Activated CD4-positive, alpha-beta T cell treated with anti-CD3 and anti-CD28 coated beads, Interleukin-2, Interleukin-6, amounts not matched to agents 100 ng/mL and 50 ng/mL, durations not matched to agents 16 hours and 8 hours (primary cell): Measurements from ENCODE around the gene ASPA.
A peak's percentile ranks its signal among the peaks of the same experiment; 100 is the strongest.

Experiments used
- DNase-seq: peaks from one replicate; pipeline ENCODE4 v3.0.0-alpha.2; 2020

Gene ASPA

DNA sequence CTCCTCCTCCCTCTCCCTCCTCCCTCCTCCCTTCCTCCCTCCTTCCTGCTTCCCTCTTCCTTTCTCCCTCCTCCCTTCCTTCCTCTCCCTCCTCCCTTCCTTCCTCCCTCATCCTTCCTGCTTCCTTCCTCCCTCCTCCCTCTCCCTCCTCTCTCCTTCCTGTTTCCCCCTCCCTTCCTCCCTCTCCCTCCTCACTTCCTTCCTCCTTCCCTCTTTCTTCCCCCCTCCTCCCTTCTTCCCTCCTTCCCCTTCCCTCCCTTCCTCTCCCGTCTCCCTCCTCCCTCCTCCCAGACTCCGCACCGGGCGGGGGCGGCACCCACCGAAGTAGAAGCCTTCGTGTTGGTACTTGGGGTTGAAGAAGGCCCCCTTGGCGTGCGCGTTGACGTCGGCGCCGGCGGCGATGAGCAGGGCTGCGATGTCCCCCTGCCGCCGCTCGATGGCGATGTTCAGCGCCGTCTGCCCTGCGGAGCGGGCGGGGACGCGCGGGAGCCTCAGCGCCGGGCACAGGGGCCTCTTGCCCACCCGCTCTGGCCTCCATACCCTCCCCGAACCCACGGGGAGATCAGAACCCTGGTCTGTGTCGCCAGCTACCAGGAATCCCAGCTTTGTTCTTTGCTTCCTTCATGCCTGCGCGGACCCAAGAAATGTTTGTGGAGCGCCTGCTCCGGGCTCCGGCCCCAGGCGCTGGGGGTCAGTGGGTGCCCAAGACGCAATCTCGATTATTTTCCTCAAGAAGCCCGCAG is 59.6 kb downstream of the ASPA start:
- DNase-seq, result peak; percentile 61

DNA sequence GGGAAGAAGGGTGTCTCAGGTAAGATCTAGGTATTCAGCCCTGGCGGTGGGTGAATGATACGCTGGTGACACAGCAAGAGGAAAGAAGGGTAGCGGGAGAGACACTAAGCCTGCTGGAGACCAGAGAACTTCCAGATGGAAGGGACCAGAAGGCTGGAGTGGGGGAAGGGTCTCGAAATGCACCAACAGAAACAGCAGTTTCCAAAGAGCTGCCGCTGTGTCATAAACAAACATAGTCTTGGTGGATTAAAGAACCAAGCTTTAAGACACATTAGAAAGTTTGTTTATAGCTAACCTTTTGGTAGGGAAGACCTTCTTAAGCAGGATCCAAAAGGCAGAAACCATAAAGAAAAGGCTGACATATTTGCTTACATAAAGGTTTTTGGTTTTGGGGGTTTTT is 60.9 kb downstream of the ASPA start:
- DNase-seq, result no peak

DNA sequence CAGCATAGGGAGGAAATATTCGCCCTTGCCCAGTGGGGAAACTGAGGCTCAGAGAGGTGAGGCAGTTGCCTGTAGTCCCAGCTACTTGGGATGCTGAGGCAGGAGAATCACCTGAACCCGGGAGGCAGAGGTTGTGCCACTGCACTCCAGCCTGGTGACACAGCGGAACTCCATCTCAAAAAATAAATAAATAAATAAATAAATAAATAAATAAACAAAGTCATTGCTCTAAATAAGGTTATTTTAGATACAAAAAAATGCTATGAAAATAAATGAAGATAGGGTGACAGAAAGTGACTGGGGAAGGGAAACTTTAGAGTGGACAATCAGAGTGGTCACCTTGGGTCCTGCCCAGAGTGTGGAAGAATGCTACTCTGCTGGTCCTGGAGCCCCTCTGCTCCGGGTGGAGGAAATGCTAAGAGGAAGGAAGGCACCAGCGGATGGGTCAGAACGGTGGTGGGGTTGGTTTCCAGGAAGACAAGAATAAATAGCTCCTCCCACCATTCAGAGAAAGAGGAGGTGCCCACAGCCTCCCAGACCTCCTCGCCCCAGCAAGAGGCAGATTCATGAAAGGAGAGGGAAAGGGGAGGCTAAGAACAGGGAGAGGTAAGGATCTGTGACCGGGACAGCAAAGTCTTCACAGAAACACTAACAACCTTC is 64.2 kb downstream of the ASPA start:
- no peak for DNase-seq

DNA sequence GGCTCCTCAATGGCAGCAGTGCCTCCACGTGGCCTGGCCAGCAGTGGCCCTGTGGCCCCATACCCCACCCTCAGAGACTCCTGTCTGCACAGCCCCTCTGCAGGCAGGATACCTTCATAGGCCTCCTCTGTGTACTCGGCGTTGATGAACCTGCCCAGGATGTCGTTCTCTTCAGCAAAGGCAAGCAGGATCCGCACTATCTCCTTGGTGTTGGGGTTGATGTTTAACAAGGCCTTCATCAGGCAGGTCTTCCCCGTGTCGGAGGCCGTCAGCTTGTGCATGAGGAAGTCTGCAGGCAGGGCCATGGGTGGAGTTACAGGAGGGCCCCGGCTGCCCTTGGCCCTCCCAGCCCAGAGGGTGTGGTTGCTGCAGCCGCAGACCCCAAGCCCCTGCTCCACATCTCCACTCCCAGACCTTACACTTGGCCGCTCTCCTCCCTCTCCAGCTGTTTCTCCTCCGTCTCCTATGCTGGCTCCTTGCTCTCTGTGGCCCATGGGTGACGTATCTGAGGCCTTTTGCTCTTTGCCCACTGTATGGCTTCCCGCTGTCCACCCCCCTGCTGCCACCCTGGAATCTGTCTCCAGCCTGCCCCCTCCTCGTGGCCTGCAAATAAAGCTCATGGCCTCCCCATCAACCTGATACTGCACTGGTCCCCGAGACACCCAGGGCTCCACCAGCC is 66.8 kb downstream of the ASPA start:
- no peak for DNase-seq

DNA sequence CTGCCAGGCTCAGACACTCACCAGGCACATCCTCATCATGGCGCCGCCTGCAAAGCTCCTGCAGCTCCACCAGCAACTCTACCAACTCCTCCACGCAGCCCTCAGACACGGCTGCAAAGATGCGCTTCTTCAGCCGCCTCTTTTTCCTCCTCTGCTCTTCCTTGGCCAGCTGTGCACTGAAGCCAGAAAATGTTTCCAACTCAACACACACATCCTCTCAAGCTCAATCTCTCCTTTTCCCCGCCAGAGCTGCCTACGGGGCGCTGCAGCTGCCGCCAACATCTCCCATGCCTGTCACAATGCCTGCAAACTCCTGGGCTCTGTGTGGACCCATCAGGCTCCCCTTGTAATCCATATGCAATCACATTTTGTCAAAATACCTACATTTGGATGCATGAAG is 67.7 kb downstream of the ASPA start:
- no peak for DNase-seq

DNA sequence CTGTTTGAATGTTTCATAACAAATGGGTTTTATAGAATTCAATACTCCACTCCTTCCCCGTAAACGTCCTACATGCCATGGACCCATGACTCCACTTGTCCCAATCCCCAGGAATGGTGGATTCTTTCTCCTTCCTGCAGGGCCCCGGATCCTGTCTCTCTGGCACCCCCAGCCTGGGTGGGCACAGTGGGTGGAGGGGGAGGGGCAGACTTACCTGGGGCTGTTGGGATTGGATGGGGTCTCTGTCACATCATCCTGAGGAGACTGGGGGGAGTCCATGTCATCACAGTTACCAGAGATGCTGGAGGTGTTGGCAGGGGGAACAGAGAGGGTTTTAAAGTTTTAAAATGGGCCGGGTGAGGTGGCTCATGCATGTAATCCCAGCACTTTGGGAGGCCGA is 68.6 kb downstream of the ASPA start:
- no peak for DNase-seq

DNA sequence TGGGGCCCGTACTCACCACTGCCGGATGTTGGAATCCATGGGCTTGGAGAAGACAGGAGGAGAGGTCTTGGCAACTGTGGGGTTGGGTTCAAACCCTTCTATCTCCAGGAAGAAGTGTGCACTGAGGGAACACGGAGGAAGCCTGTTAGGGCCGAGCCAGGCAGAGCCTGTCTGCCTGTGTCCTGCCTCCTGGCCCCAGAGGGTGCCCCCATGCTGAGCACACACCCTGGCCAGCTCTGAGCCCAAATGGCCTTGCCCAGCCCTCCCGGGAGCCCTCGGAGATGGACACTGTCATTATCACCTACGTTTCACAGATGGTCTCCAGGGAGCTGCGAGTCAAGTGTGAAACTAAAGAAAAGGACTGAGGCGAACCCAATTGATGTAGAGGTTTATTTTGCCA is 69.4 kb downstream of the ASPA start:
- no peak for DNase-seq

DNA sequence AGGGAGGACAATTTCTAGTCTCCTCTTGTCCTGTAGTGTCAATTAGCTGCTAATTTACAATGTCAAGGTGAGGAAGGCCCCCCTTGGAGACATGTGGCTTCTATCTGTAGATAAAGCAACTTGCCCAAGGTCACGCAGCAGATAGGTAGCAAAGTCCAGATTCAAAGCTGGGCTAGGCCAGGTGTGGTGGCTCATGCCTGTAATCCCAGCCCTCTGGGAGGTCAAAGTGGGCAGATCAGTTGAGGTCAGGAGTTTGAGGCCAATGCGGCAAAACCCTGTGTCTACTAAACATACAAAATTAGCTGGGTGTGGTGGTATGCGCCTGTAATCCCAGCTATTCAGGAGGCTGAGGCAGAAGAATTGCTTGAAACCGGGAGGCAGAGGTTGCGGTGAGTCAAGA is 70.7 kb downstream of the ASPA start:
- no peak for DNase-seq

DNA sequence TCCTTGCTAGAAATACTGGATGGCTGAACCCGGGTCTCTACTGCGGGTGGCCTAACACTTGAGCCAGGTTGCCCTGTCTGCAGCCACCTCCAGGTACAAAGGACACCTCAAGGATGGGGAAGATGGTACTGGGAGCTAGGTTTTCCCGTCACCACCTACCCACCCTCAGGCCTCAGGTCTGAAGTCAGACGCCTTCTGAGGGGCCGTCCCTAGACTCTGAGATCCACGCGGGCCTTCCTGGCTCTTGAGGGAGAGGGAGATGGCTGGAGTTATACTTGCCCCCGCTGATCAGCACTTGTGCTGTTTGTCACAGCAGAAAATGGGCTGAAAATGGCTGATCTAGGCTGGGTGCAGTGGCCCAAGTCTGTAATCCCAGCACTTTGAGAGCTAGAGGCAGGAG is 71.2 kb downstream of the ASPA start:
- no peak for DNase-seq

DNA sequence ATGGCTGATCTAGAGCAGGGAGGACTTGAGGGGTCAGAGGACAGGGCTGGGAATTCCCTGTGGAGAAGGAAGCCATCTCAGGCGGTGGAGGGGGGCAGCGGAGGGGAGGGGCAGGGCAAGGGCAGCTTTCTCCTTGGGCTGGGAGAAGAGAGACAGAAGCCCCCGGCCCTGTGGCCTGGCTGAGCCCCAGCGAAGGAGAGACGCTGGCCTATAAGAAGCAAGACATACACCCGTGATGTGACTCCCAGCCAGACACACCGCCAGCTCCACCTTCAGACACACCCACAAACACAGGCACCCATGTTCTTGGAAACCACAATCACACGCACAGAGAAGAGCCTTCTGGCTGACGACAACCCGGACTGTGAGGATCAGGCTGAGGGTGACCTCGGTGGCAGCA is 71.8 kb downstream of the ASPA start:
- DNase-seq, result no peak

DNA sequence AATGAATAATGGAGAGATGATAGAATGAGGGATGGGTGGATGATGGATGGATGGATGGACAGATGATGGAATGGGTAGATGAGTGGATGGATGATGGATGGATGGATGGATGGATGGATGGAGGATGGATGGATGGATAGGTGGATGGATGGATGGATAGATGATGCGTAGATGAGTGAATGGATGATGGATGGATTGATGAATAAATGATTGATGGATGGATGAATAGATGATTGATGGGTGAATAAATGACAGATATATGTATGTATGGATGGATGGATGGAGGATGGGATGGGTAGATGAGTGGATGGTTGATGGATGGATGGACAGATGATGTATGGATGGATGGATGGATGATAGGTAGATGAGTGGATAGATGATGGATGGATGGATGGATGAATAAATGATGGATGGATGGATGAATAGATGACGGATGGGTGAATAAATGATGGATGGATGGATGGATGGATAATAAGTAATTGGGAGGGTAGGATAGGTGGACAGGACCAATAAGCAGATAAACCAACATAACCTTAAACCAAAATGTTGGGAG is 73.9 kb downstream of the ASPA start:
- no peak for DNase-seq

DNA sequence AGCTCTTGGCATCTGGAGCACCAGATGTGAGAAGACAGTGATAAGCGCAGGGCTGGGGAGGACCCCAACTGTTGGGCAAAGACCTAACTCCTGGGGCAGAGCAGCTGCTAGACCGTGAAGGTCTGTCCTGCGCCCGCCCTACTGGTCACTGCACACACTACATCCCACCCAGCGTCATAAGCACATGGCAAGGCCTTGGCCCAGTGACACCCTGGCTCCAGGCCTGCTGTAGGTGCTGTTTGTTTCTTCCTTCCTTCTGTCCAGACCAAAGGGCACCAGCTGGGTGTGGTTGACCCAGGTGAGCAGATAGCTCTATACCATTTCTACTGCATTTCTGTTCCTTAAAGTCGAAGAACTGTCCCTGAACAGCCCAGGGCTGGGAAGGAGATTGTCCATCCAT is 75.4 kb downstream of the ASPA start:
- no peak for DNase-seq

DNA sequence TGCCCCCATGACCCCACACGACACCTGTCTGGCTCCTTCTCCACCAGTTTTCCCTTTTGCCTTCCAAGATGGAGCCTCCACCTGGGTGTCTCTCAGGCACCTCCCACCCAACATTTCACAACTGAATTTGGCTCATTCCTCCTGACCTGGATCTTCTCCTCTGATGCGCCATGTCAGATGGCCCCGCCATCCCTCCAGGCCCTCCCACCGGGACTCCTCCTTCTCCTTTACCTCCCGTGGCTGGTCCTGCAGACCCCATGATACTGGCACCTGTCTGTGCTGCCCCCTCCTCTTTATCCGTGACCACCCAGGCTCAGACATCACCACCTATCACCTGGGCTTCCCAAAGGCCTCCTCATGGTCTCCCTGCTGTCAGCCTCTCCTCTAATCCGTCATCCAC is 77.1 kb downstream of the ASPA start:
- no peak for DNase-seq
